ENCODE data around the gene KHDC1. TPM values are rescaled to one million over a fixed set of nuclear protein-coding genes. Genes with fewer than 3 reads are reported as not detected.

KHDC1 gene
- total and polyA plus RNA-seq, 2 of the 8 experiments (the other 6 are each of a cell fraction or from before 2014, with no cell fraction given), result 4.3 to 7.3 TPM

GRCh38 chr6:73240730-73241129 is 22.3 kb downstream of the KHDC1 start:
- no peak overlapping the region for H3K56ac ChIP-seq (replicated peaks; ENCODE audit: insufficient read length, low read depth, low read length)
- no peaks in the 10 kb centered on the region for H3K36me3 ChIP-seq (ENCODE audit: control insufficient read depth in 2 of 4, insufficient read depth in 4 of 4, low read length in 3 of 4)
- no peak overlapping the region for H3K4me3 ChIP-seq (ENCODE audit: extremely low read depth in 1 of 4, insufficient read depth in 2 of 4, low read depth in 3 of 4, low read length in 4 of 4)
- TF ChIP-seq GTF2F1 (IDR thresholded peaks at IDR 0.05; ENCODE audit: borderline replicate concordance, low read depth, low read length), result no peak
- TF ChIP-seq TAF7 (optimal IDR thresholded peaks at IDR 0.05; ENCODE audit: borderline replicate concordance, low read depth, low read length), result no peak
- H3K27me3 ChIP-seq (replicated peaks in 1 of 4; ENCODE audit: control insufficient read depth in 3 of 4, extremely low read depth in 1 of 4, insufficient read depth in 3 of 4, low read length in 3 of 4), result no peaks in the 10 kb centered on the region
- H3K79me1 ChIP-seq (ENCODE audit: low read depth, low read length), result no peaks in the 10 kb centered on the region
- H4K8ac ChIP-seq (ENCODE audit: extremely low read depth, insufficient read depth, low read length), result no peak overlapping the region
- no peak overlapping the region for H3K4me2 ChIP-seq (ENCODE audit: insufficient read depth in 1 of 2, low read depth in 2 of 2, low read length in 2 of 2)
- no peak overlapping the region for H4K91ac ChIP-seq (replicated peaks; ENCODE audit: insufficient read length, low read length)
- H3K23ac ChIP-seq (ENCODE audit: insufficient read length), result no peak overlapping the region
- H3K4me1 ChIP-seq (replicated peaks in 1 of 4; ENCODE audit: control insufficient read depth in 3 of 4, insufficient read depth in 4 of 4, low read length in 3 of 4), result no peaks in the 10 kb centered on the region
- H3K9ac ChIP-seq (replicated peaks in 1 of 4; ENCODE audit: extremely low read depth in 1 of 4, low read depth in 3 of 4, low read length in 3 of 4), result no peak overlapping the region
- no peak overlapping the region for H2AK5ac ChIP-seq (ENCODE audit: low read depth, low read length)
- H2AFZ ChIP-seq (ENCODE audit: low read length), result no peak overlapping the region
- H2BK15ac ChIP-seq (ENCODE audit: low read length), result no peak overlapping the region
- 87% methylated on average over 4 of the region's 4 CpGs; no CpG with 5 or more reads in 1 of the 2 experiments for WGBS, 2 experiments (ENCODE audit: extremely low coverage in 1 of 2, insufficient coverage in 1 of 2, insufficient read length in 1 of 2, insufficient replicate concordance in 2 of 2, low coverage in 1 of 2, low lambda C conversion rate in 2 of 2, missing lambda C conversion rate in 1 of 2)
- H3K79me2 ChIP-seq (ENCODE audit: control insufficient read depth in 1 of 2, insufficient read depth in 2 of 2, low read length in 2 of 2), result no peaks in the 10 kb centered on the region
- no peak overlapping the region for H3K4ac ChIP-seq (replicated peaks; ENCODE audit: insufficient read length, low read depth, low read length)
- CTCF ChIA-PET (ENCODE audit: partially characterized antibody), result no interaction called here
- H4K5ac ChIP-seq (ENCODE audit: insufficient read length, low read depth, low read length), result no peak overlapping the region
- H2BK5ac ChIP-seq (ENCODE audit: low read depth, low read length), result no peak overlapping the region
- H3K23me2 ChIP-seq (ENCODE audit: low read depth, low read length), result no peaks in the 10 kb centered on the region
- FAIRE-seq, result no peak
- no peak overlapping the region for H2BK120ac ChIP-seq (replicated peaks; ENCODE audit: low read depth, low read length)
- H3K9me3 ChIP-seq (ENCODE audit: insufficient read depth in 2 of 2, low read depth in 1 of 2, low read length in 1 of 2), result no peaks in the 10 kb centered on the region
- no peak overlapping the region for H2BK20ac ChIP-seq (ENCODE audit: low read length)
- H4K20me1 ChIP-seq (replicated peaks in 1 of 2; ENCODE audit: control insufficient read depth in 1 of 2, insufficient read depth in 2 of 2, low read length in 2 of 2), result no peaks in the 10 kb centered on the region
- no peak overlapping the region for H3K27ac ChIP-seq (ENCODE audit: low read depth, low read length)
- DNase-seq (ENCODE audit: low read depth in 1 of 2, low spot score in 2 of 2), result no peak
- H2BK12ac ChIP-seq (ENCODE audit: low read depth, low read length), result no peak overlapping the region
- POLR2A ChIA-PET (ENCODE audit: partially characterized antibody), result no interaction called here
- H3K14ac ChIP-seq (ENCODE audit: insufficient read length), result no peak overlapping the region
- no peak overlapping the region for H3K18ac ChIP-seq (ENCODE audit: extremely low read depth, low read length)

All from H1 (cell line).